DMS 273 treated with DMSO at 0.1 percent for 48 hours (cell line): ENCODE results near the gene GPR179.
A peak's percentile ranks its signal among the peaks of the same experiment; 100 is the strongest.

Experiments
- DNase-seq: peaks from one replicate; lab custom pipeline; 2025; lab: John Stamatoyannopoulos, UW

Gene GPR179

GRCh38 chr17:38343608-38344419 is at the start of gene GPR179:
Gene GPR179, minus strand, starts transcription at chr17:38343956. Its CDS starts 167 bp downstream, at chr17:38343789.
- no peak for DNase-seq

GRCh38 chr17:38379448-38379847 is 35.7 kb upstream of the GPR179 start:
- no peak for DNase-seq

- DNase-seq, result no peak
Measured at GRCh38 chr17:38369124-38369886, 25.5 kb upstream of the GPR179 start.

GRCh38 chr17:38364741-38365140 is 21.0 kb upstream of the GPR179 start:
- no peak for DNase-seq

- no peak for DNase-seq
Measured at GRCh38 chr17:38363016-38363415, 19.3 kb upstream of the GPR179 start.

- no peak for DNase-seq
Measured at GRCh38 chr17:38361694-38362465, 18.1 kb upstream of the GPR179 start.

- DNase-seq, result peak; percentile 73
Measured at GRCh38 chr17:38358586-38359513, 15.1 kb upstream of the GPR179 start.

- peak; percentile 63 for DNase-seq
Measured at GRCh38 chr17:38357486-38358123, 13.8 kb upstream of the GPR179 start.

GRCh38 chr17:38355251-38355650 is 11.5 kb upstream of the GPR179 start:
- DNase-seq, result no peak

- DNase-seq, result no peak
Measured at GRCh38 chr17:38354466-38354865, 10.7 kb upstream of the GPR179 start.

- no peak for DNase-seq
Measured at GRCh38 chr17:38353668-38354067, 9.9 kb upstream of the GPR179 start.

- no peak for DNase-seq
Measured at GRCh38 chr17:38353086-38353604, 9.4 kb upstream of the GPR179 start.

GRCh38 chr17:38352245-38353085 is 8.7 kb upstream of the GPR179 start:
- DNase-seq, result no peak

GRCh38 chr17:38351412-38352222 is 7.9 kb upstream of the GPR179 start, which contains the start of gene SOCS7:
Gene SOCS7, plus strand, starts transcription at chr17:38351844. Its CDS starts 209 bp downstream, at chr17:38352053.
- peak; percentile 71 for DNase-seq

- DNase-seq, result no peak
Measured at GRCh38 chr17:38350035-38350434, 6.3 kb upstream of the GPR179 start.

GRCh38 chr17:38349097-38349730 is 5.5 kb upstream of the GPR179 start:
- DNase-seq, result peak; percentile 24

GRCh38 chr17:38345743-38346142 is 2.0 kb upstream of the GPR179 start:
- no peak for DNase-seq

GRCh38 chr17:38344420-38344745 is 627 bp upstream of the GPR179 start:
- DNase-seq, result no peak
